ENCODE data around the gene CIAO3. TPM values are rescaled to one million over a fixed set of nuclear protein-coding genes. Genes with fewer than 3 reads are reported as not detected.

Gene CIAO3
- total and polyA plus RNA-seq, 10 of the 15 experiments (the other 5 are each of a cell fraction or from before 2014, with no cell fraction given): 1.4 to 37.5 (median 30.8) TPM

DNA sequence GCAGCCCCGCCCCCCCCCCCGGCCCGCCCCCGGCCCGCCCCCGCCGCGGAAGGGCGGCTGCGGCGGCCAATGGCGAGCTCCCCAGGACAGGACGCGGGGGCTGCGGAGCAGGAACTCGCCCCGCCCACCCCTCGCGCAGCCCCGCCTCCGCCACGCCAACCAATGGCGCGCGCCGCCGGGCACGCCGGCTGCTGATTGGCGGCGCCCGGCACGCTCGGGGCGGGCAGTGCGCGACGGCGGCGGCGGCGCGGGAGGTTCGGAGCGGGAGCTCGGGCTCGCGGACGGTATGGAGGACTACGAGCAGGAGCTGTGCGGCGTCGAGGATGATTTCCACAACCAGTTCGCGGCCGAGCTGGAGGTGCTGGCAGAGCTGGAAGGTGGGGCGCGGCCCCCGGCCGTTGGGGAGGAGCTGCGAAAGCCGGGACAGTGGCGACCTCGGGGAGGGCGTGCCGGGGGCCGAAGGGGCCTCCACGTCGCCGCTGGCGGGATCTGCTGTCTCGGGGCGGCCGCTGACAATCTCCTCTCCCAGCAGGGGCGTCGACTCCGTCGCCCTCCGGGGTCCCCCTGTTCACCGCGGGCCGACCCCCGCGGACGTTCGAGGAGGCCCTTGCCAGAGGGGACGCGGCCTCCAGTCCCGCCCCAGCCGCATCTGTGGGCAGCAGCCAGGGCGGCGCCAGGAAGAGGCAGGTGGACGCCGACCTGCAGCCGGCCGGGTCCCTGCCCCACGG lies 47.8 kb upstream of the CIAO3 start, which contains the start of gene CHTF18 (continued):
- TF ChIP-seq, protein P1, sequence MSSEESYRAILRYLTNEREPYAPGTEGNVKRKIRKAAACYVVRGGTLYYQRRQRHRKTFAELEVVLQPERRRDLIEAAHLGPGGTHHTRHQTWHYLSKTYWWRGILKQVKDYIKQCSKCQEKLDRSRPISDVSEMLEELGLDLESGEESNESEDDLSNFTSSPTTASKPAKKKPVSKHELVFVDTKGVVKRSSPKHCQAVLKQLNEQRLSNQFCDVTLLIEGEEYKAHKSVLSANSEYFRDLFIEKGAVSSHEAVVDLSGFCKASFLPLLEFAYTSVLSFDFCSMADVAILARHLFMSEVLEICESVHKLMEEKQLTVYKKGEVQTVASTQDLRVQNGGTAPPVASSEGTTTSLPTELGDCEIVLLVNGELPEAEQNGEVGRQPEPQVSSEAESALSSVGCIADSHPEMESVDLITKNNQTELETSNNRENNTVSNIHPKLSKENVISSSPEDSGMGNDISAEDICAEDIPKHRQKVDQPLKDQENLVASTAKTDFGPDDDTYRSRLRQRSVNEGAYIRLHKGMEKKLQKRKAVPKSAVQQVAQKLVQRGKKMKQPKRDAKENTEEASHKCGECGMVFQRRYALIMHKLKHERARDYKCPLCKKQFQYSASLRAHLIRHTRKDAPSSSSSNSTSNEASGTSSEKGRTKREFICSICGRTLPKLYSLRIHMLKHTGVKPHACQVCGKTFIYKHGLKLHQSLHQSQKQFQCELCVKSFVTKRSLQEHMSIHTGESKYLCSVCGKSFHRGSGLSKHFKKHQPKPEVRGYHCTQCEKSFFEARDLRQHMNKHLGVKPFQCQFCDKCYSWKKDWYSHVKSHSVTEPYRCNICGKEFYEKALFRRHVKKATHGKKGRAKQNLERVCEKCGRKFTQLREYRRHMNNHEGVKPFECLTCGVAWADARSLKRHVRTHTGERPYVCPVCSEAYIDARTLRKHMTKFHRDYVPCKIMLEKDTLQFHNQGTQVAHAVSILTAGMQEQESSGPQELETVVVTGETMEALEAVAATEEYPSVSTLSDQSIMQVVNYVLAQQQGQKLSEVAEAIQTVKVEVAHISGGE (CRISPR knock-in tag; IDR thresholded peaks at IDR 0.05): no peak
- TF ChIP-seq NR2C2 (IDR thresholded peaks at IDR 0.05; ENCODE audit: borderline replicate concordance, control insufficient read depth, insufficient read length, low read depth): no peak
- no peak for TF ChIP-seq KLF5 (IDR thresholded peaks at IDR 0.05; ENCODE audit: partially characterized antibody)
- TF ChIP-seq, protein P2, sequence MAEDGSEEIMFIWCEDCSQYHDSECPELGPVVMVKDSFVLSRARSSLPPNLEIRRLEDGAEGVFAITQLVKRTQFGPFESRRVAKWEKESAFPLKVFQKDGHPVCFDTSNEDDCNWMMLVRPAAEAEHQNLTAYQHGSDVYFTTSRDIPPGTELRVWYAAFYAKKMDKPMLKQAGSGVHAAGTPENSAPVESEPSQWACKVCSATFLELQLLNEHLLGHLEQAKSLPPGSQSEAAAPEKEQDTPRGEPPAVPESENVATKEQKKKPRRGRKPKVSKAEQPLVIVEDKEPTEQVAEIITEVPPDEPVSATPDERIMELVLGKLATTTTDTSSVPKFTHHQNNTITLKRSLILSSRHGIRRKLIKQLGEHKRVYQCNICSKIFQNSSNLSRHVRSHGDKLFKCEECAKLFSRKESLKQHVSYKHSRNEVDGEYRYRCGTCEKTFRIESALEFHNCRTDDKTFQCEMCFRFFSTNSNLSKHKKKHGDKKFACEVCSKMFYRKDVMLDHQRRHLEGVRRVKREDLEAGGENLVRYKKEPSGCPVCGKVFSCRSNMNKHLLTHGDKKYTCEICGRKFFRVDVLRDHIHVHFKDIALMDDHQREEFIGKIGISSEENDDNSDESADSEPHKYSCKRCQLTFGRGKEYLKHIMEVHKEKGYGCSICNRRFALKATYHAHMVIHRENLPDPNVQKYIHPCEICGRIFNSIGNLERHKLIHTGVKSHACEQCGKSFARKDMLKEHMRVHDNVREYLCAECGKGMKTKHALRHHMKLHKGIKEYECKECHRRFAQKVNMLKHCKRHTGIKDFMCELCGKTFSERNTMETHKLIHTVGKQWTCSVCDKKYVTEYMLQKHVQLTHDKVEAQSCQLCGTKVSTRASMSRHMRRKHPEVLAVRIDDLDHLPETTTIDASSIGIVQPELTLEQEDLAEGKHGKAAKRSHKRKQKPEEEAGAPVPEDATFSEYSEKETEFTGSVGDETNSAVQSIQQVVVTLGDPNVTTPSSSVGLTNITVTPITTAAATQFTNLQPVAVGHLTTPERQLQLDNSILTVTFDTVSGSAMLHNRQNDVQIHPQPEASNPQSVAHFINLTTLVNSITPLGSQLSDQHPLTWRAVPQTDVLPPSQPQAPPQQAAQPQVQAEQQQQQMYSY (CRISPR knock-in tag; IDR thresholded peaks at IDR 0.05): no peak
- TF ChIP-seq TAF1 (IDR thresholded peaks at IDR 0.05; ENCODE audit: borderline replicate concordance, low read depth, low read length): no peak
- TF ChIP-seq TCF3 (IDR thresholded peaks at IDR 0.05; ENCODE audit: borderline replicate concordance, insufficient read depth, low read depth, low read length): no peak
- TF ChIP-seq ASH2L (IDR thresholded peaks at IDR 0.05; ENCODE audit: borderline replicate concordance, low read depth): no peak
- no peak for TF ChIP-seq ZNF24 (IDR thresholded peaks at IDR 0.05)
- TF ChIP-seq, protein P3, sequence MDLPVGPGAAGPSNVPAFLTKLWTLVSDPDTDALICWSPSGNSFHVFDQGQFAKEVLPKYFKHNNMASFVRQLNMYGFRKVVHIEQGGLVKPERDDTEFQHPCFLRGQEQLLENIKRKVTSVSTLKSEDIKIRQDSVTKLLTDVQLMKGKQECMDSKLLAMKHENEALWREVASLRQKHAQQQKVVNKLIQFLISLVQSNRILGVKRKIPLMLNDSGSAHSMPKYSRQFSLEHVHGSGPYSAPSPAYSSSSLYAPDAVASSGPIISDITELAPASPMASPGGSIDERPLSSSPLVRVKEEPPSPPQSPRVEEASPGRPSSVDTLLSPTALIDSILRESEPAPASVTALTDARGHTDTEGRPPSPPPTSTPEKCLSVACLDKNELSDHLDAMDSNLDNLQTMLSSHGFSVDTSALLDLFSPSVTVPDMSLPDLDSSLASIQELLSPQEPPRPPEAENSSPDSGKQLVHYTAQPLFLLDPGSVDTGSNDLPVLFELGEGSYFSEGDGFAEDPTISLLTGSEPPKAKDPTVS (IDR thresholded peaks at IDR 0.05; ENCODE audit: low read depth, low read length): no peak
- TF ChIP-seq STAT1 (conservative IDR thresholded peaks at IDR 0.05): no peak
- TF ChIP-seq, protein P4, sequence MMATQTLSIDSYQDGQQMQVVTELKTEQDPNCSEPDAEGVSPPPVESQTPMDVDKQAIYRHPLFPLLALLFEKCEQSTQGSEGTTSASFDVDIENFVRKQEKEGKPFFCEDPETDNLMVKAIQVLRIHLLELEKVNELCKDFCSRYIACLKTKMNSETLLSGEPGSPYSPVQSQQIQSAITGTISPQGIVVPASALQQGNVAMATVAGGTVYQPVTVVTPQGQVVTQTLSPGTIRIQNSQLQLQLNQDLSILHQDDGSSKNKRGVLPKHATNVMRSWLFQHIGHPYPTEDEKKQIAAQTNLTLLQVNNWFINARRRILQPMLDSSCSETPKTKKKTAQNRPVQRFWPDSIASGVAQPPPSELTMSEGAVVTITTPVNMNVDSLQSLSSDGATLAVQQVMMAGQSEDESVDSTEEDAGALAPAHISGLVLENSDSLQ (IDR thresholded peaks at IDR 0.05): 0 out of 2 replicates have a peak, but pooled peaks have one; percentile 6
- TF ChIP-seq, protein P5, sequence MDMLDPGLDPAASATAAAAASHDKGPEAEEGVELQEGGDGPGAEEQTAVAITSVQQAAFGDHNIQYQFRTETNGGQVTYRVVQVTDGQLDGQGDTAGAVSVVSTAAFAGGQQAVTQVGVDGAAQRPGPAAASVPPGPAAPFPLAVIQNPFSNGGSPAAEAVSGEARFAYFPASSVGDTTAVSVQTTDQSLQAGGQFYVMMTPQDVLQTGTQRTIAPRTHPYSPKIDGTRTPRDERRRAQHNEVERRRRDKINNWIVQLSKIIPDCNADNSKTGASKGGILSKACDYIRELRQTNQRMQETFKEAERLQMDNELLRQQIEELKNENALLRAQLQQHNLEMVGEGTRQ (IDR thresholded peaks at IDR 0.05; ENCODE audit: borderline replicate concordance, low read depth, low read length): no peak
- TF ChIP-seq SIN3A (IDR thresholded peaks at IDR 0.05; ENCODE audit: low read depth, low read length): peak; percentile 97
- TF ChIP-seq, protein P6, sequence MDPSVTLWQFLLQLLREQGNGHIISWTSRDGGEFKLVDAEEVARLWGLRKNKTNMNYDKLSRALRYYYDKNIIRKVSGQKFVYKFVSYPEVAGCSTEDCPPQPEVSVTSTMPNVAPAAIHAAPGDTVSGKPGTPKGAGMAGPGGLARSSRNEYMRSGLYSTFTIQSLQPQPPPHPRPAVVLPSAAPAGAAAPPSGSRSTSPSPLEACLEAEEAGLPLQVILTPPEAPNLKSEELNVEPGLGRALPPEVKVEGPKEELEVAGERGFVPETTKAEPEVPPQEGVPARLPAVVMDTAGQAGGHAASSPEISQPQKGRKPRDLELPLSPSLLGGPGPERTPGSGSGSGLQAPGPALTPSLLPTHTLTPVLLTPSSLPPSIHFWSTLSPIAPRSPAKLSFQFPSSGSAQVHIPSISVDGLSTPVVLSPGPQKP (IDR thresholded peaks at IDR 0.05; ENCODE audit: low read depth, low read length): no peak
- TF ChIP-seq BMI1 (IDR thresholded peaks at IDR 0.05; ENCODE audit: borderline replicate concordance): no peak
- no peak for TF ChIP-seq ESRRA (IDR thresholded peaks at IDR 0.05; ENCODE audit: low read length)
- TF ChIP-seq TARDBP (IDR thresholded peaks at IDR 0.05; ENCODE audit: borderline replicate concordance): no peak
- TF ChIP-seq ATF7 (IDR thresholded peaks at IDR 0.05; ENCODE audit: low read depth): no peak

All from GM12878 (cell line).